ENCODE measurements around the gene TNFSF11.

Gene TNFSF11

DNA sequence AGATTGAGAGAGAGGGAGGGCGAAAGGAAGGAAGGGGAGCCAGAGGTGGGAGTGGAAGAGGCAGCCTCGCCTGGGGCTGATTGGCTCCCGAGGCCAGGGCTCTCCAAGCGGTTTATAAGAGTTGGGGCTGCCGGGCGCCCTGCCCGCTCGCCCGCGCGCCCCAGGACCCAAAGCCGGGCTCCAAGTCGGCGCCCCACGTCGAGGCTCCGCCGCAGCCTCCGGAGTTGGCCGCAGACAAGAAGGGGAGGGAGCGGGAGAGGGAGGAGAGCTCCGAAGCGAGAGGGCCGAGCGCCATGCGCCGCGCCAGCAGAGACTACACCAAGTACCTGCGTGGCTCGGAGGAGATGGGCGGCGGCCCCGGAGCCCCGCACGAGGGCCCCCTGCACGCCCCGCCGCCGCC lies at the start of gene TNFSF11:
TSS of gene TNFSF11 (plus strand) at position 142 of the 400 bp plus-strand sequence. CDS start at position 294, 152 bp downstream.
- Mint-ChIP-seq H3K4me3 (peak within 1 kb of the TSS; percentile 81), H3K27ac (peak within 1 kb of the TSS; percentile 91), H3K9me3 (peaks cover 8% of the 10 kb centered on the region)

GRCh38 chr13:42524487-42525034 lies 49.4 kb upstream of the TNFSF11 start:
- H3K36me3 Mint-ChIP-seq (ENCODE audit: low read depth), result no peaks in the 10 kb centered on the region
- peaks cover 6% of the 10 kb centered on the region for H3K9me3 Mint-ChIP-seq
- H3K27me3 Mint-ChIP-seq, result no peaks in the 10 kb centered on the region
- no peak overlapping the region for H3K4me3 Mint-ChIP-seq
- H3K27ac Mint-ChIP-seq, result peak overlapping the region; percentile 45
- peaks cover 18% of the 10 kb centered on the region for H3K4me1 Mint-ChIP-seq (ENCODE audit: low read depth)

More for the DNA sequence above, at the start of gene TNFSF11:
- peaks cover 29% of the 10 kb centered on the region for H3K4me1 Mint-ChIP-seq (ENCODE audit: low read depth)
- peaks cover 66% of the 10 kb centered on the region for H3K27me3 Mint-ChIP-seq
- H3K36me3 Mint-ChIP-seq (ENCODE audit: low read depth), result peaks cover 17% of the 10 kb centered on the region

DNA sequence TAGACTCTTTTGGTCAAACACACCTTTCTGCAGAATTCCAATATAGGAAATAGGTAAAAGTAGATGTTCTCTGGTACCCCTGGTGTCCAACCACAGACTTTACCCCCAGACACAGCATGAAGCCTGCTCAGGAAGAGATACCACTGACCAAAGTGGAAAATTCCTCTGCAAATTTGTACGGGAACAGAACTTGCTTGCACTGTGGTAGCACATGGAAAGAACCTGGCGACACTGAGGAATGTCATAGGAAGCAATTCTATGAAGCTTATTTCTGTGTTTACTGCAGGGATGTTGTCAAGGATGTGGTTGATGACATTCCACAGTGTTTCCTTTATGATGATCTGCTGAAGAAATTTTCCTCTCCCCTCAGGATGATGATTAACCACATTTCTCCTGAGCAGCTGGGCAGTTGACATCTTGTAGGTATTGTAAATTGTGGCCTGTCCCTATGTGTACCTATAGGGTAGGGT lies 48.9 kb upstream of the TNFSF11 start:
- Mint-ChIP-seq H3K27ac (peak overlapping the region; percentile 45), H3K36me3 (ENCODE audit: low read depth) (no peaks in the 10 kb centered on the region), H3K4me1 (ENCODE audit: low read depth) (peaks cover 18% of the 10 kb centered on the region), H3K9me3 (peaks cover 6% of the 10 kb centered on the region), H3K27me3 (no peaks in the 10 kb centered on the region), H3K4me3 (no peak overlapping the region)

GRCh38 chr13:42526276-42526675 lies 47.7 kb upstream of the TNFSF11 start:
- H3K27ac Mint-ChIP-seq, result no peak overlapping the region
- H3K4me1 Mint-ChIP-seq (ENCODE audit: low read depth), result peaks cover 26% of the 10 kb centered on the region
- peaks cover 6% of the 10 kb centered on the region for H3K9me3 Mint-ChIP-seq
- no peaks in the 10 kb centered on the region for H3K27me3 Mint-ChIP-seq
- H3K36me3 Mint-ChIP-seq (ENCODE audit: low read depth), result no peaks in the 10 kb centered on the region
- no peak overlapping the region for H3K4me3 Mint-ChIP-seq

GRCh38 chr13:42526804-42527203 lies 47.1 kb upstream of the TNFSF11 start:
- Mint-ChIP-seq H3K36me3 (ENCODE audit: low read depth) (no peaks in the 10 kb centered on the region), H3K9me3 (peaks cover 6% of the 10 kb centered on the region), H3K27me3 (no peaks in the 10 kb centered on the region), H3K27ac (no peak overlapping the region), H3K4me3 (no peak overlapping the region), H3K4me1 (ENCODE audit: low read depth) (peaks cover 27% of the 10 kb centered on the region)

DNA sequence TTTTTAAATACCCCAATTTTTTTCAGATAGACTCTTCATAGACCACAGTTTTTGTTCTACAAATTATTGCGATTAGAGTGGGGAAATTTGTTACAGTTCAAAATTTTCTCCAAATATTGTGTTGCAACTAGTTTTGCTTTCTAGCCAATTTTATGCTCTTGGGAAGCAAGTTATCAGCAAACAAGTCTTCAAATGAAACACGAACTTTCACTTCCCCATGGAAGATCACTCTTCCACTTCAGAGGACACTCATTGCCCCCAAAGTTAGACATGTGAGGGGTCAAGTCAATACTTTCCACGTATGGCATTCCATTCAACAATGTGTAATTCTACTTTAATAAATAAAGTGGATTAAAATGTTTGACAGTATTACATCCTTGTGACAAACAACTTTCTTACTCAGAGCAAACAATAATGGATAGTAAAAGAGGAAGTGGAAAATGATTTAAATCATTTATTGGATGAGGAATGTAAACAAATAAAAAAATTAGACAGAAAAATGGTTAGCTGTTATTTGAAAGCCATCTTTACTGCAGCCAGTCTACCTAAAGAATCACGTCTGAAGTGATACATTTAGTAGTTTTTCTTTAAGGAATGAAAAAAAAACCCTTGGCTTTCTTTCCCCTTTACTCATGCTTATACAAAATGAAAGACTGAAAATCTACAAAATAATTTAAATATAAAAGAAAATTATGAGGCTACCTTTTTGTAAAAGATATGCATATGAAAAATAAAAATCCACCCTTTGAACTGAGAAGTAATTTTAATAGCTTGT lies 41.2 kb upstream of the TNFSF11 start:
- H3K4me3 Mint-ChIP-seq, result no peak overlapping the region
- peaks cover 9% of the 10 kb centered on the region for H3K4me1 Mint-ChIP-seq (ENCODE audit: low read depth)
- H3K9me3 Mint-ChIP-seq, result no peaks in the 10 kb centered on the region
- no peak overlapping the region for H3K27ac Mint-ChIP-seq
- no peaks in the 10 kb centered on the region for H3K36me3 Mint-ChIP-seq (ENCODE audit: low read depth)
- H3K27me3 Mint-ChIP-seq, result no peaks in the 10 kb centered on the region

- H3K4me3 Mint-ChIP-seq, result no peak overlapping the region
- no peak overlapping the region for H3K27ac Mint-ChIP-seq
- no peaks in the 10 kb centered on the region for H3K27me3 Mint-ChIP-seq
- H3K36me3 Mint-ChIP-seq (ENCODE audit: low read depth), result no peaks in the 10 kb centered on the region
- no peaks in the 10 kb centered on the region for H3K9me3 Mint-ChIP-seq
- H3K4me1 Mint-ChIP-seq (ENCODE audit: low read depth), result peaks cover 9% of the 10 kb centered on the region
Observed at GRCh38 chr13:42533336-42533591, 40.7 kb upstream of the TNFSF11 start.

DNA sequence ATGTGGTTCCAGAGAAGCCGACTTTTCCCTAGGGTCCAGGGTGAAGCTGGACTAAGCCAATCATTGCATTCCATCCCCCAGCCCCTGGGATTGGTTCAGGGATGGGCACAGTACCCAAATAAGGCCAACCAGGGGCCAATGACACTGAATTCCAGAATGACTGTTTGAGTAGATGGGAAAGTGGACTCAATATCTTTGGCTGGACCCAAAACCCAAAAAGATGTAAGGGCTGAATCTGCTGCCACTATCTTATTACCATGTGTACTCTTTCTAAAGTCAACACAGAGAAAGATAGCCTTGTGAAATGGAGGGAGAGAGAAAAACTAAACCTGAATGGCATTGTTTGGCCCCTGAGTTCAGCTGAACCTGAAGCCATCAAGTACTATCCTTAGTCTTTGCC lies 39.2 kb upstream of the TNFSF11 start:
- no peaks in the 10 kb centered on the region for H3K27me3 Mint-ChIP-seq
- no peak overlapping the region for H3K27ac Mint-ChIP-seq
- H3K4me3 Mint-ChIP-seq, result no peak overlapping the region
- no peaks in the 10 kb centered on the region for H3K36me3 Mint-ChIP-seq (ENCODE audit: low read depth)
- H3K4me1 Mint-ChIP-seq (ENCODE audit: low read depth), result peaks cover 20% of the 10 kb centered on the region
- H3K9me3 Mint-ChIP-seq, result no peaks in the 10 kb centered on the region

GRCh38 chr13:42538996-42539395 lies 35.0 kb upstream of the TNFSF11 start:
- H3K9me3 Mint-ChIP-seq, result no peaks in the 10 kb centered on the region
- no peaks in the 10 kb centered on the region for H3K36me3 Mint-ChIP-seq (ENCODE audit: low read depth)
- H3K27ac Mint-ChIP-seq, result no peak overlapping the region
- H3K4me1 Mint-ChIP-seq (ENCODE audit: low read depth), result peaks cover 13% of the 10 kb centered on the region
- no peaks in the 10 kb centered on the region for H3K27me3 Mint-ChIP-seq
- no peak overlapping the region for H3K4me3 Mint-ChIP-seq

- H3K4me1 Mint-ChIP-seq (ENCODE audit: low read depth), result peaks cover 13% of the 10 kb centered on the region
- H3K36me3 Mint-ChIP-seq (ENCODE audit: low read depth), result no peaks in the 10 kb centered on the region
- H3K27me3 Mint-ChIP-seq, result no peaks in the 10 kb centered on the region
- no peak overlapping the region for H3K4me3 Mint-ChIP-seq
- H3K27ac Mint-ChIP-seq, result no peak overlapping the region
- no peaks in the 10 kb centered on the region for H3K9me3 Mint-ChIP-seq
Observed at GRCh38 chr13:42539670-42540069, 34.3 kb upstream of the TNFSF11 start.

- Mint-ChIP-seq H3K9me3 (no peaks in the 10 kb centered on the region), H3K4me3 (no peak overlapping the region), H3K27me3 (no peaks in the 10 kb centered on the region), H3K27ac (no peak overlapping the region), H3K36me3 (ENCODE audit: low read depth) (no peaks in the 10 kb centered on the region), H3K4me1 (ENCODE audit: low read depth) (peaks cover 26% of the 10 kb centered on the region)
Observed at GRCh38 chr13:42543215-42543797, 30.6 kb upstream of the TNFSF11 start.

- no peaks in the 10 kb centered on the region for H3K9me3 Mint-ChIP-seq
- no peak overlapping the region for H3K27ac Mint-ChIP-seq
- no peak overlapping the region for H3K4me3 Mint-ChIP-seq
- H3K4me1 Mint-ChIP-seq (ENCODE audit: low read depth), result peaks cover 29% of the 10 kb centered on the region
- no peaks in the 10 kb centered on the region for H3K27me3 Mint-ChIP-seq
- H3K36me3 Mint-ChIP-seq (ENCODE audit: low read depth), result no peaks in the 10 kb centered on the region
Observed at GRCh38 chr13:42544246-42544926, 29.6 kb upstream of the TNFSF11 start.

- no peaks in the 10 kb centered on the region for H3K9me3 Mint-ChIP-seq
- peaks cover 33% of the 10 kb centered on the region for H3K4me1 Mint-ChIP-seq (ENCODE audit: low read depth)
- no peaks in the 10 kb centered on the region for H3K27me3 Mint-ChIP-seq
- H3K4me3 Mint-ChIP-seq, result no peak overlapping the region
- no peaks in the 10 kb centered on the region for H3K36me3 Mint-ChIP-seq (ENCODE audit: low read depth)
- no peak overlapping the region for H3K27ac Mint-ChIP-seq
Observed at GRCh38 chr13:42545842-42546241, 28.1 kb upstream of the TNFSF11 start.

DNA sequence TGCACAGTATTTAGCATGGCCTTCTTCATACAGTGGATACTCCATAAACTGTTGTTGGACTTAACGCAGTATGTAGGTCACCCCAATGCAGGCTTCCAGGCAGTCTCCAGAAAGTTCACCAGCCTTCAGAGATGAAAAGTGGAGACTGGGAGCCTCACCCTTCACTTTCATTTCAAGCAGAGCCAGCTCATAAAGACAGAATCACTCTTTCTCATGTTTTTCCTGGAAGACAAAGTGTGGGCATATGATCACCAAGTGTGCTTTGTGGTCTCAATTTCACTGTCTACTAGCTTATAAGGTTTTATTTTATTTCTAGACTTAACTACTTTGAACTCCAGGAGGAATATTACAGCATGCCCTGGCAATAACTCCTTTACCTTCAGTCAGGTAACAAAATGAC lies 26.3 kb upstream of the TNFSF11 start:
- Mint-ChIP-seq H3K27me3 (no peaks in the 10 kb centered on the region), H3K4me3 (no peak overlapping the region), H3K36me3 (ENCODE audit: low read depth) (no peaks in the 10 kb centered on the region), H3K27ac (peak overlapping the region; percentile 30), H3K9me3 (no peaks in the 10 kb centered on the region), H3K4me1 (ENCODE audit: low read depth) (peaks cover 41% of the 10 kb centered on the region)

All from stimulated activated naive CD8-positive, alpha-beta T cell treated with anti-CD3 and anti-CD28 coated beads, Interleukin-15, Interleukin-2, amounts not matched to agents 100 ng/mL and 50 ng/mL, for 24 hours (primary cell).